ENCODE measurements around the gene FAM131A.

Gene FAM131A

GRCh38 chr3:184355261-184356040, 18.1 kb downstream of the FAM131A start:
- H3K27me3 ChIP-seq: peaks cover 18% of the 10 kb centered on the region
- no peaks in the 10 kb centered on the region for H3K4me1 ChIP-seq (ENCODE audit: control insufficient read depth in 1 of 2, insufficient read depth in 1 of 2, low read depth in 1 of 2, low read length in 1 of 2)
- H3K9me3 ChIP-seq: no peaks in the 10 kb centered on the region
- H3K4me3 ChIP-seq (ENCODE audit: low read depth in 1 of 2, low read length in 1 of 2): no peak overlapping the region
- no peak overlapping the region for H3K27ac ChIP-seq
- TF ChIP-seq CTCF (IDR thresholded peaks at IDR 0.05): no peak
- no peaks in the 10 kb centered on the region for H3K36me3 ChIP-seq

- Histone ChIP-seq H3K27ac (no peak overlapping the region), H3K9me3 (no peaks in the 10 kb centered on the region), H3K4me1 (ENCODE audit: control insufficient read depth in 1 of 2, insufficient read depth in 1 of 2, low read depth in 1 of 2, low read length in 1 of 2) (peaks cover 13 to 14% of the 10 kb centered on the region in 2 experiments), H3K27me3 (peaks cover 28% of the 10 kb centered on the region), H3K36me3 (no peaks in the 10 kb centered on the region), H3K4me3 (ENCODE audit: low read depth in 1 of 2, low read length in 1 of 2) (no peak overlapping the region)
- TF ChIP-seq CTCF (IDR thresholded peaks at IDR 0.05): no peak
Measured at GRCh38 chr3:184357248-184358123, 20.1 kb downstream of the FAM131A start.

- TF ChIP-seq CTCF (IDR thresholded peaks at IDR 0.05): no peak
- no peak overlapping the region for H3K4me3 ChIP-seq (ENCODE audit: low read depth in 1 of 2, low read length in 1 of 2)
- no peaks in the 10 kb centered on the region for H3K36me3 ChIP-seq
- H3K9me3 ChIP-seq: no peaks in the 10 kb centered on the region
- H3K27ac ChIP-seq: no peak overlapping the region
- peaks cover 17 to 20% of the 10 kb centered on the region in 2 experiments for H3K4me1 ChIP-seq (ENCODE audit: control insufficient read depth in 1 of 2, insufficient read depth in 1 of 2, low read depth in 1 of 2, low read length in 1 of 2)
- H3K27me3 ChIP-seq: peaks cover 28% of the 10 kb centered on the region
Measured at GRCh38 chr3:184358124-184358767, 20.8 kb downstream of the FAM131A start.

- Histone ChIP-seq H3K27me3 (peaks cover 28% of the 10 kb centered on the region), H3K4me1 (ENCODE audit: control insufficient read depth in 1 of 2, insufficient read depth in 1 of 2, low read depth in 1 of 2, low read length in 1 of 2) (peaks cover 24 to 27% of the 10 kb centered on the region in 2 experiments), H3K36me3 (no peaks in the 10 kb centered on the region), H3K4me3 (ENCODE audit: low read depth in 1 of 2, low read length in 1 of 2) (no peak overlapping the region), H3K9me3 (no peaks in the 10 kb centered on the region), H3K27ac (no peak overlapping the region)
- no peak for TF ChIP-seq CTCF (IDR thresholded peaks at IDR 0.05)
Measured at GRCh38 chr3:184358921-184359350, 21.5 kb downstream of the FAM131A start.

GRCh38 chr3:184359610-184360009, 22.2 kb downstream of the FAM131A start:
- H3K27me3 ChIP-seq: peaks cover 28% of the 10 kb centered on the region
- no peaks in the 10 kb centered on the region for H3K9me3 ChIP-seq
- H3K4me3 ChIP-seq (ENCODE audit: low read depth in 1 of 2, low read length in 1 of 2): no peak overlapping the region
- H3K4me1 ChIP-seq (ENCODE audit: control insufficient read depth in 1 of 2, insufficient read depth in 1 of 2, low read depth in 1 of 2, low read length in 1 of 2): peaks cover 24 to 28% of the 10 kb centered on the region in 2 experiments
- no peak overlapping the region for H3K27ac ChIP-seq
- H3K36me3 ChIP-seq: no peaks in the 10 kb centered on the region
- TF ChIP-seq CTCF (IDR thresholded peaks at IDR 0.05): no peak
